Ovary (tissue), 9 donors: ENCODE measurements around the gene CAMTA1. TPM values are rescaled to one million over a fixed set of nuclear protein-coding genes. Genes with fewer than 3 reads are reported as not detected.

Experiments used
- DNase-seq, 5 donors: peaks; one replicate each; pipeline ENCODE4 v3.0.0-alpha.2; 2019 to 2020
- H3K27ac ChIP-seq, 2 donors: fragments of 200-600 bp; one replicate each; pipeline versions ENCODE4 v1.5.1 to v1.8.0; 2019 to 2022
- H3K27me3 ChIP-seq: fragments of 200-600 bp; one replicate; pipeline ENCODE4 v1.8.0; 2022
- H3K36me3 ChIP-seq: fragments of 200-600 bp; sonication (generic); one replicate; pipeline ENCODE4 v1.5.1; 2019
- H3K4me1 ChIP-seq: one replicate; pipeline ENCODE4 v1.8.1; 2013; ENCODE audit warnings: mild to moderate bottlenecking, moderate library complexity; ENCODE audit not compliant: insufficient read depth
- H3K4me3 ChIP-seq: fragments of 200-600 bp; sonication (generic); one replicate; pipeline ENCODE4 v1.5.1; 2017
- H3K9me3 ChIP-seq, 2 donors: fragments of 200-600 bp in 1 of 2; sonication (generic) in 1 of 2; one replicate each; pipeline versions ENCODE4 v1.5.1 to v1.8.1; 2013 to 2019; ENCODE audit warnings: mild to moderate bottlenecking in 1 of 2, moderate library complexity in 1 of 2
- EP300 ChIP-seq: sonication (generic); formaldehyde crosslinking; IDR thresholded peaks from one replicate; pipeline ENCODE4 v1.6.1; 2017; ENCODE audit warnings: antibody characterized with exemption
- POLR2A ChIP-seq: fragments of 450-650 bp; IDR thresholded peaks from one replicate; pipeline ENCODE4 v1.6.1; 2017; ENCODE audit warnings: antibody characterized with exemption, mild to moderate bottlenecking, moderate library complexity
- WGBS, 3 donors: extraction: QIAGEN DNeasy Blood & Tissue Kit in 1 of 3; methylation state at CpG; one replicate each; pipeline versions ENCODE4 v1.1.5 to v1.1.7; 2013 to 2017; 5-methylcytosine and 5-hydroxymethylcytosine counted together
- intact Hi-C, 4 donors: fragments of 100-400 bp; cut with DNase I; formaldehyde crosslinking; loops; one replicate each; pipeline versions ENCODE4 v1.11.0 to v1.15.1; 2022 to 2023
- polyA plus RNA-seq, 2 donors: library from polyadenylated mRNA; stranded (reverse); fragments of 200-250 nt in 1 of 2; fragments of 350-450 nt in 1 of 2; fragmentation: Illumina TruSeq in 1 of 2; extraction: RNeasy Lipid Tissue Mini Kit (QIAGEN cat#74804) in 1 of 2; gene quantifications; one replicate each; pipeline ENCODE4 v1.2.3, GENCODE V29; 2013 to 2014
- total RNA-seq, 7 donors: library from RNA; depleted of rRNA in 2 of 7; stranded (reverse); fragments of >200 nt in 2 of 7; fragmentation: NEBNext Ultra II Directional in 3 of 7; extraction: Animal tissue kit (Norgen Biotek cat#: 25700) in 3 of 7; gene quantifications; one replicate each; pipeline versions ENCODE4 v1.1.0 to v1.2.4, GENCODE V29; 2016 to 2023
- TF ChIP-seq, protein P1 (sequence below), 3 donors: fragments of 450-650 bp in 2 of 3; fragments of 200-600 bp in 1 of 3; IDR thresholded peaks; one replicate each; pipeline versions ENCODE4 v1.5.1 to v1.8.0; 2016 to 2022; ENCODE audit warnings: antibody characterized with exemption in 3 of 3, mild to moderate bottlenecking in 1 of 3
- donor health status: DM: no; HTN: no; CAD: no; lungs with moderate emphysema.
- donor health status: DM: no; HTN: no; CAD: no.
- donor health status: Bipolar disorder and iron deficiency.
- donor health status: DM: yes; HTN: yes; CAD: no.
- donor health status: DM: no; HTN: no; CAD: no.
- donor health status: DM: yes; HTN: yes; CAD: no.

Gene CAMTA1
- total and polyA plus RNA-seq, 9 donors: 51.1 to 150 (median 67.4) TPM

DNA sequence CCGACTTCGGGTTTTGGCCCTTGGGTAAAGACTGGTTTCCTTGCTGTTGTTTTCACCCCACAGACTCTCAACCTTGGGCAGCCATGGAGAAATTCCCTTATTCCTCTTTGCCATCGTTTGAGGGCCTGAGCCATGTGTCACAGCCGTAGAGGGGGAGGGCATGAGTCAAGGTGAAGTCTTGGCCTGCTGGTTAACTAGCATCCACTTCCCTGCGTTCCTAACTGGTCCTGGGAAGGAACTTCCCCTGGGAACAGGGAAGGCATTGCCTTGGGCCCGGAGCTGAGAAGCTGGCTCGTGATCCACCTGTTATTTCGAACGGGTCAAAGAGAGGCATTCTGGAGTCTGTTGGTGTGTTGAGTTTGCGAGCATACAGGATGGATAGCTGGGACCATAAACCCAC is 464.9 kb downstream of the CAMTA1 start:
- 85 to 89% (median 85%) methylated on average over 10 of the region's 10 CpGs for WGBS, 3 donors
- Histone ChIP-seq H3K27ac (no peak overlapping the region), H3K36me3 (no peaks in the 10 kb centered on the region), H3K27me3 (no peaks in the 10 kb centered on the region), H3K9me3 (no peaks in the 10 kb centered on the region), H3K4me1 (no peaks in the 10 kb centered on the region), H3K4me3 (no peak overlapping the region)
- DNase-seq: no peak
- TF ChIP-seq POLR2A (no peak), EP300 (no peak)
- TF ChIP-seq, protein P1, sequence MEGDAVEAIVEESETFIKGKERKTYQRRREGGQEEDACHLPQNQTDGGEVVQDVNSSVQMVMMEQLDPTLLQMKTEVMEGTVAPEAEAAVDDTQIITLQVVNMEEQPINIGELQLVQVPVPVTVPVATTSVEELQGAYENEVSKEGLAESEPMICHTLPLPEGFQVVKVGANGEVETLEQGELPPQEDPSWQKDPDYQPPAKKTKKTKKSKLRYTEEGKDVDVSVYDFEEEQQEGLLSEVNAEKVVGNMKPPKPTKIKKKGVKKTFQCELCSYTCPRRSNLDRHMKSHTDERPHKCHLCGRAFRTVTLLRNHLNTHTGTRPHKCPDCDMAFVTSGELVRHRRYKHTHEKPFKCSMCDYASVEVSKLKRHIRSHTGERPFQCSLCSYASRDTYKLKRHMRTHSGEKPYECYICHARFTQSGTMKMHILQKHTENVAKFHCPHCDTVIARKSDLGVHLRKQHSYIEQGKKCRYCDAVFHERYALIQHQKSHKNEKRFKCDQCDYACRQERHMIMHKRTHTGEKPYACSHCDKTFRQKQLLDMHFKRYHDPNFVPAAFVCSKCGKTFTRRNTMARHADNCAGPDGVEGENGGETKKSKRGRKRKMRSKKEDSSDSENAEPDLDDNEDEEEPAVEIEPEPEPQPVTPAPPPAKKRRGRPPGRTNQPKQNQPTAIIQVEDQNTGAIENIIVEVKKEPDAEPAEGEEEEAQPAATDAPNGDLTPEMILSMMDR (IDR thresholded peaks at IDR 0.05): no peak
- intact Hi-C loops: no loop called here

DNA sequence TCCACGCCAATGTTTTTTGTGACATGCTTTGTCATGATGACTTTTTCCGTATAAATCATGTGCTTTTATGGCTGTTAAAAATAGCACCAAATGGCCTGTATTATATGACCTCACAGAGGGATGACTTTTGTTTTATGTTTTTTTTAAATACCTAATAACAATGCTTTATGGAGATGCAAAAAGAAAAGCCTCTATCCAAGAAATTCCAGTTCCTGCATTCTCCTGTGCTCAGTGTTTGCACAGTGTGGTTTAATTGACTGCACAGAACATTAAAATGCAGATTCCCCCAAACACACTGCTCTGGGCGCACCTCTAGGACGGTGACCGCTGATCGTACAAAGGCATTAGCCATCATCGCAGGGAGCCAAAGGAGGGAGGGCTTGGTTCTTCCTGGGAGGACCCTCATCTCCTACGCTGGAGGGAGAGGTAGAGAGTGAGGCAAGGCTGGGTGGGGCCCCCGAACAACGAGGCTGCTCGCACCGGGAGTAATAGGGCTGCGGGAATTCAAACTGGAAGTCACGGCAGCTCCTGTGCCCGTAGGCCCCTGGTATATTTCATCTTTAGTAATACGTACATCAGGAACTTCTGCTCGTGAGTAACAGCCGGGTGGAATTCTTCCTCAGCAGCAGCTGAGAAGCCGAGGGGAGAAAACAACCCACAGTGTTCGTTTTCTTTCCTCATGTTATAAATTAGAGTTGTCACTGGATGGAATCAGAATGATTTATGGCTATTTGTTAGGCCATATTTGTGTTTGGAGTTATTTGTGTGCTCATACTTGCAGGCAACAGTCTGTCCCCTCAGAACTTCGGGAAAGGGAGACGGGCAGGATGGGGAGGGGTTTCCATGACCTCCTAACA is 465.6 kb downstream of the CAMTA1 start:
- no peak for DNase-seq
- H3K27me3 ChIP-seq: no peaks in the 10 kb centered on the region
- WGBS, 3 donors: 78 to 83% (median 81%) methylated on average over 22 of the region's 22 CpGs
- no peak overlapping the region for H3K4me3 ChIP-seq
- no peaks in the 10 kb centered on the region for H3K36me3 ChIP-seq
- intact Hi-C loops: no loop called here
- H3K27ac ChIP-seq: no peak overlapping the region
- no peaks in the 10 kb centered on the region for H3K9me3 ChIP-seq
- H3K4me1 ChIP-seq: no peaks in the 10 kb centered on the region
- TF ChIP-seq EP300 (no peak), POLR2A (no peak)
- TF ChIP-seq, protein P1 (IDR thresholded peaks at IDR 0.05): no peak

DNA sequence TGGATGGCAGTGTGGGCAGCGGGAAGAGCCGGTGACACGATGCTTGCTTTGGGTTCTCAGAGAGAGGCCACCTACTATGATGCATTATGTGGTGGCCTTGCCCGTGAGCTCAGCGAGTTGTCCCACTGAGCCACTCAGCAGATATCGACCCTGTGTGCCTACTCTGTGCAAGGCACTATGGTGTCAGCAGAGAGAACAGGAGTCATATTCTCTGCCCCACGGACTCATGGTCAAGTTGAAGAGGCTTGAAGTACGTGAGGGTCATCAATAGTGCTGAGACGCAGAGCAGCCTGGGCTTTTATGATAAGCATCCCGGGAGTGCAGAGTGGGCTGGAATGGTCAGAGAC is 466.2 kb downstream of the CAMTA1 start:
- Histone ChIP-seq H3K27ac (no peak overlapping the region), H3K9me3 (no peaks in the 10 kb centered on the region), H3K36me3 (no peaks in the 10 kb centered on the region), H3K4me3 (no peak overlapping the region), H3K4me1 (no peaks in the 10 kb centered on the region), H3K27me3 (no peaks in the 10 kb centered on the region)
- no peak for TF ChIP-seq EP300
- TF ChIP-seq, protein P1 (IDR thresholded peaks at IDR 0.05): no peak
- intact Hi-C loops: no loop called here
- DNase-seq: no peak
- 90 to 93% (median 91%) methylated on average over 10 of the region's 10 CpGs for WGBS, 3 donors

DNA sequence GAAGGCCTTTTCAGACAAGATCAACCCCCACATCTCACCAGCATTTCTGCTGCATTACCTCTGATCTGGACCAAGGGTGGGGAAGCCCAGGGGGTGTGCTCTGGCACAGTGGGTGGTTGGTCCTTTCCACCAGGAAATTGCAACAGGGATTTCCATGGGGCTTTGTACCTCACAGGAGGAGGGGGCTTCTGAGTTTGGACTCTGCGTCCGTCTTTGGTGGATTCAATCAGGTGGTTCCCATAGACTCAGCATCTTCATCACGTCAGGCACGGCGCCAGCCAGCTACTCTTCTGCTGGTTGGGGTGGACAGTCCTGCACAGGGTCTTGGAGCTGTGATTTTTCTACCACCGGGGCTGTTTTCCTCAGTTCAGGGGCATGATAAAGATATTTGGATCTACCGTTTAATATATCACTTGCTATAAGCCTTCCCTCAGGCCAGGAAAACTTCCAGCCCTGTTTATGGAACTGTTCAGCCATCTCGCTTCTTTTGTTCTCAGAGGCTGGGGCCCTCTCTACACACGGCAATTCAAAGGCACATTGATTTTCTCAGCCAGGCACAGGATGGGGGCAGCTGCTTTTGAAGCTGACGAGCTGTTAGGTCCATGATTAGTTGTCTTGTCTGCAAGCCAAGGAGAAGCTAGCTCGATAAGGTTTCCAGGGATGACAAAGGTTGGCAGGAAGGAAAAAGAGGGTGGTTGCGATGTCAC is 467.3 kb downstream of the CAMTA1 start:
- no peak overlapping the region for H3K4me3 ChIP-seq
- no peaks in the 10 kb centered on the region for H3K4me1 ChIP-seq
- intact Hi-C loops: no loop called here
- TF ChIP-seq, protein P1 (IDR thresholded peaks at IDR 0.05): no peak
- no peaks in the 10 kb centered on the region for H3K9me3 ChIP-seq
- H3K27me3 ChIP-seq: no peaks in the 10 kb centered on the region
- H3K27ac ChIP-seq: no peak overlapping the region
- no peaks in the 10 kb centered on the region for H3K36me3 ChIP-seq
- no peak for DNase-seq
- 68 to 72% (median 69%) methylated on average over 12 of the region's 12 CpGs for WGBS, 3 donors
